ENCODE measurements around the gene RPS6KC1.

RPS6KC1 gene

GRCh38 chr1:213260311-213261075 lies 209.5 kb downstream of the RPS6KC1 start:
- Histone ChIP-seq H2AFZ (ENCODE audit: low read length) (no peak overlapping the region), H3K9ac (ENCODE audit: low read length) (no peak overlapping the region), H3K9me2 (ENCODE audit: low read depth, low read length) (no peaks in the 10 kb centered on the region), H3K36me3 (ENCODE audit: insufficient read depth, low read length) (no peaks in the 10 kb centered on the region), H3F3A (ENCODE audit: insufficient read depth, low read length) (no peaks in the 10 kb centered on the region), H3K27me3 (ENCODE audit: insufficient read depth, low read length) (no peaks in the 10 kb centered on the region), H3K79me2 (ENCODE audit: insufficient read depth, low read length) (no peaks in the 10 kb centered on the region), H3K9me3 (ENCODE audit: low read length) (no peaks in the 10 kb centered on the region), H3K4me3 (ENCODE audit: low read depth, low read length, poor library complexity, severe bottlenecking) (no peak overlapping the region), H3K4me2 (ENCODE audit: low read length) (no peak overlapping the region), H3K27ac (ENCODE audit: low read depth, low read length, poor library complexity, severe bottlenecking) (no peak overlapping the region), H3K4me1 (ENCODE audit: insufficient read depth, low read length, severe bottlenecking) (peaks cover 8% of the 10 kb centered on the region), H4K20me1 (ENCODE audit: insufficient read depth, low read length) (no peaks in the 10 kb centered on the region)
- TF ChIP-seq EZH2 (IDR thresholded peaks at IDR 0.05; ENCODE audit: borderline replicate concordance, low read length) (no peak), CTCF (IDR thresholded peaks at IDR 0.05; ENCODE audit: low read length) (no peak)

GRCh38 chr1:213264531-213264930 lies 213.5 kb downstream of the RPS6KC1 start:
- H3K9me3 ChIP-seq (ENCODE audit: low read length) = 0 out of 2 replicates have a peak, but pooled peaks cover 5% of the 10 kb centered on the region
- no peak overlapping the region for H3K4me2 ChIP-seq (ENCODE audit: low read length)
- H4K20me1 ChIP-seq (ENCODE audit: insufficient read depth, low read length) = no peaks in the 10 kb centered on the region
- H3F3A ChIP-seq (ENCODE audit: insufficient read depth, low read length) = no peaks in the 10 kb centered on the region
- H2AFZ ChIP-seq (ENCODE audit: low read length) = no peak overlapping the region
- H3K36me3 ChIP-seq (ENCODE audit: insufficient read depth, low read length) = no peaks in the 10 kb centered on the region
- H3K79me2 ChIP-seq (ENCODE audit: insufficient read depth, low read length) = no peaks in the 10 kb centered on the region
- H3K27me3 ChIP-seq (ENCODE audit: insufficient read depth, low read length) = no peaks in the 10 kb centered on the region
- no peak overlapping the region for H3K9ac ChIP-seq (ENCODE audit: low read length)
- TF ChIP-seq CTCF (IDR thresholded peaks at IDR 0.05; ENCODE audit: low read length) (no peak), EZH2 (IDR thresholded peaks at IDR 0.05; ENCODE audit: borderline replicate concordance, low read length) (no peak)
- no peaks in the 10 kb centered on the region for H3K9me2 ChIP-seq (ENCODE audit: low read depth, low read length)
- no peaks in the 10 kb centered on the region for H3K4me1 ChIP-seq (ENCODE audit: insufficient read depth, low read length, severe bottlenecking)
- no peak overlapping the region for H3K27ac ChIP-seq (ENCODE audit: low read depth, low read length, poor library complexity, severe bottlenecking)
- no peak overlapping the region for H3K4me3 ChIP-seq (ENCODE audit: low read depth, low read length, poor library complexity, severe bottlenecking)

DNA sequence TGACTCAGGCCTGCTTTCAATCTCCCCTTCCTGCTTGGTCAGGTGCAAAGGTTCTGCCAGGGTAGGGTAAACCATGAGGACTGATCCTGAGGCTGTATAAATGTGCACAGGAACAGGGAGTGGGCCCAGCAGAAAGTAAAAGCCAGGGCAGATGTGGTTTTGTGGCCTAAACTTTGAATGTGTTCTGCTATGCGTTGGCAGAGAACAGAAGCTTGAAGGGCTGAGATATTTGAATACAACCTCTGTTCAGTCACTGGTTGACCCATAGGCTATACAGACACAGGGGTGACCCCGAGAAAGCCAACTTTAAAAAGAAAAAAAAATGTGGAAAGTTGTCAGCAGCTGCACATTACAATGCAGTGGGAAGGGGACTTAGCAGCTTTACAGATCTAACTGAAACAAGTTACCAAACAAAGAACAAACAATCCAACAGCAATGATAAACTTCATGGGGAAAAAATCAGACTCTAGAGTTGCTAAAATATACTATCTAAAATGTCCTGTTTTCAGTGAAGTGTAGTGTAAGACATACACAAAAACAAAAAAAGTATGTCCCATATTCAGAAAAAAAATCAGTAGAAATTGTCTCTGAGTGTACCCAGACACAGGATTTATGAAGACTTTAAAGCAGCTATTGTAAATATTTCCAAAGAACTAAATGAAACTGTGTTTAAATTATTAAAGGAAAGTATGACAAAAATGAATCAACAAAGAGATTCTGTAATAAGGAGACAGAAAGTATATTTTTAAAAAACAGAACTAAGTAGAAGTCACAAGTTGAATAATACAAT lies 216.1 kb downstream of the RPS6KC1 start:
- Histone ChIP-seq H3K4me3 (ENCODE audit: low read depth, low read length, poor library complexity, severe bottlenecking) (no peak overlapping the region), H3K9me2 (ENCODE audit: low read depth, low read length) (no peaks in the 10 kb centered on the region), H3K4me1 (ENCODE audit: insufficient read depth, low read length, severe bottlenecking) (no peaks in the 10 kb centered on the region), H3K79me2 (ENCODE audit: insufficient read depth, low read length) (no peaks in the 10 kb centered on the region), H2AFZ (ENCODE audit: low read length) (no peak overlapping the region), H3F3A (ENCODE audit: insufficient read depth, low read length) (no peaks in the 10 kb centered on the region), H3K27ac (ENCODE audit: low read depth, low read length, poor library complexity, severe bottlenecking) (no peak overlapping the region), H3K9me3 (ENCODE audit: low read length) (0 out of 2 replicates have a peak, but pooled peaks cover 5% of the 10 kb centered on the region), H4K20me1 (ENCODE audit: insufficient read depth, low read length) (no peaks in the 10 kb centered on the region), H3K36me3 (ENCODE audit: insufficient read depth, low read length) (no peaks in the 10 kb centered on the region), H3K4me2 (ENCODE audit: low read length) (no peak overlapping the region), H3K27me3 (ENCODE audit: insufficient read depth, low read length) (no peaks in the 10 kb centered on the region), H3K9ac (ENCODE audit: low read length) (no peak overlapping the region)
- TF ChIP-seq CTCF (IDR thresholded peaks at IDR 0.05; ENCODE audit: low read length) = no peak
- TF ChIP-seq EZH2 (IDR thresholded peaks at IDR 0.05; ENCODE audit: borderline replicate concordance, low read length) = no peak

Data from OCI-LY1 (cell line).